Heart left ventricle (tissue), 13 donors: ENCODE measurements around the gene AKAP8.

ENCODE experiments used
- POLR2A ChIP-seq, 2 donors: fragments of 450-650 bp; IDR thresholded peaks; one replicate each; pipeline ENCODE4 v1.6.1; 2017; ENCODE audit warnings: antibody characterized with exemption in 2 of 2, mild to moderate bottlenecking in 2 of 2, moderate library complexity in 2 of 2
- TF ChIP-seq, protein P1 (sequence below), 12 donors: fragments of 200-600 bp; sonication (generic) in 4 of 12; IDR thresholded peaks; one replicate each; pipeline versions ENCODE4 v1.5.0 to v1.8.0; 2018 to 2022; ENCODE audit warnings: antibody characterized with exemption in 12 of 12, mild to moderate bottlenecking in 5 of 12
- donor health status: ischemic (EF 13 %, LVEDD 7.1; RV severe dilation, severe dysfunction).
- donor health status: DM: no; HTN: yes; CAD: no.
- donor health status: DM: no; HTN: no; CAD: no.
- donor health status: ischemic (EF 25% LVEDD 6.9; RV normal size, moderate dysfunction).
- donor health status: ischemic (EF 25% LVEDD 5.7; RV mildly dilated, moderate dysfunction).
- donor health status: ischemic (EF 35%, LVEDD 5.7; RV mildly dilated, moderate dysfunction).
- donor health status: nonischemic (EF 11% LVEDD 7.7; RV severe dilation, severe dysfunction).
- donor health status: DM: yes; HTN: yes; CAD: no.
- donor health status: PGD.
- donor health status: ischemic (EF 29% LVEDD 5.4; RV normal size, mild dysfunction).
- donor health status: nonischemic (EF 23%, LVEDD 6.1; RV moderate dilation, normal function).

GRCh38 chr19:15321739-15322138, 57.8 kb downstream of the AKAP8 start:
- TF ChIP-seq, protein P1, sequence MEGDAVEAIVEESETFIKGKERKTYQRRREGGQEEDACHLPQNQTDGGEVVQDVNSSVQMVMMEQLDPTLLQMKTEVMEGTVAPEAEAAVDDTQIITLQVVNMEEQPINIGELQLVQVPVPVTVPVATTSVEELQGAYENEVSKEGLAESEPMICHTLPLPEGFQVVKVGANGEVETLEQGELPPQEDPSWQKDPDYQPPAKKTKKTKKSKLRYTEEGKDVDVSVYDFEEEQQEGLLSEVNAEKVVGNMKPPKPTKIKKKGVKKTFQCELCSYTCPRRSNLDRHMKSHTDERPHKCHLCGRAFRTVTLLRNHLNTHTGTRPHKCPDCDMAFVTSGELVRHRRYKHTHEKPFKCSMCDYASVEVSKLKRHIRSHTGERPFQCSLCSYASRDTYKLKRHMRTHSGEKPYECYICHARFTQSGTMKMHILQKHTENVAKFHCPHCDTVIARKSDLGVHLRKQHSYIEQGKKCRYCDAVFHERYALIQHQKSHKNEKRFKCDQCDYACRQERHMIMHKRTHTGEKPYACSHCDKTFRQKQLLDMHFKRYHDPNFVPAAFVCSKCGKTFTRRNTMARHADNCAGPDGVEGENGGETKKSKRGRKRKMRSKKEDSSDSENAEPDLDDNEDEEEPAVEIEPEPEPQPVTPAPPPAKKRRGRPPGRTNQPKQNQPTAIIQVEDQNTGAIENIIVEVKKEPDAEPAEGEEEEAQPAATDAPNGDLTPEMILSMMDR (IDR thresholded peaks at IDR 0.05) = no peak
- TF ChIP-seq POLR2A (IDR thresholded peaks at IDR 0.05) = no peak
